HG03097 (cell line): Measurements from ENCODE around the gene BAIAP2L2.

Experiments
- ATAC-seq: cut with Tn5 transposase; IDR thresholded peaks from one replicate; pipeline ENCODE4 v1.9.1; 2021; ENCODE audit not compliant: unreplicated experiment, low FRiP score

Gene BAIAP2L2

DNA sequence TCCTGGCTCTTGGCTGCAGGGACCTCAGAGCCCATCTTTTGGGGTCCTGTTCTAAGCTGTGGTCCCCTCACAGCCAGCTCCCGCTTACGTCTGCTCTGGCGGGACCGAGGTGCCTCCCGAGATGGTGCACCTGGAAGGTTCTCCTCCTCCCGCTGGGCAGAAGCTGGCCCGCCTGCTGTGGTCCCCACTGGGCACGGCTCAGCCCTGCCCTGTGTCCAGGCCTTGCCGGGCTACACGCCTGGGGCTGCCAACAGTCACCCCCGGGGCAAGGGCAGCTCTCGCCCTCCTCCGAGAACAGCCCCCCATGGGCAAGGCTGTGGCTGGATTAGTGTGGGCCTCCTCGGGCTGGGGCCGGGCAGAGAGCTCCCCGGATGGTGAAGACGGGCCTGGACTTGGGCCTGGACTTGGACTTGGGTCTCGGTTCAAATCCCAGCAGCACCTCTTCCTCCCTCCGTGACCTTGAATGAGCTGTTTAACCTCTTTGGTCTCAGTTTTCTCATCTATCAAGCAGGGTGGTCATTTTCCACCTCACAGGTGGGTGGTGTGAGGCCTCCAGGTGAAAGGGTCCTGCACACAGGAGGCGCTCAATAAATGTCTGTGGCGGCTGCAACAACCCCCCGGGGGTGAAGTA is 998 bp downstream of the BAIAP2L2 start:
- ATAC-seq, result no peak

DNA sequence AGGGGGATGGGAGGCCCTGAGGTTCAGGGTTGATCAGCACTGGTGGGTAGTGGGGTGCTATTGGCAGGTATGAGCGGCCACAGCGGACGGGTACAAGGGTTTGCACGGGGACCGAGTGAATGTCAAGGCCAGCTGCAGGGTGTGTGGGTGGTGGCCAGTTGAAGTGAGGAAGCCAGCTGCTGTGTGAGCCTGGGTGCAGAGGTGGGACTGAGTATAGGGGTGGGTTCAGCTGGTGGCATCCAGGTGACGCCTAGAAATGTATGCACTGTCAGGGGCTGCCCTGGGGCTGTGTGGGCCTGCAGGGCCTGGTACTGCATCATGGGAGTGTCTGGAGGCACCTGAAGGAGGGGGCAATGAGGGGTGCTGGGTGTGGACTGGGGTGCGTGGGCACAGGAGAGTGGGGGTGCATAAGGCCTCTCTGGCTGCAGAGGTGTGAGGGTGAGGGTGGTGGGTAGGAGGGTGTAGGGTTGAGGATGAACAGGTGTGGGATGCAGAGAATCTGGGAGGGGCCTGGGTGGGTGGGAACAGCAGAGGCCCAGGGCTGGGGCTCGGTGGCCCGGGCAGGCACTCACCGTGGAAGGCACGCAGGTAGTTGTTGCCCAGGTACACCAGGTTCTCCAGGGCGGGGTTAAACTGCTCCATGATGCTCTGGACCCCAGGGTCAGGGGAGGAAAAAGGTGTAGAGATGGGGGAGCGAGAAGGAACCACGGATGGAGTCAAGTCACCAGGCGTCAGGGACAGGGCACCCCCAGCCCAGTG is 1.7 kb downstream of the BAIAP2L2 start:
- no peak for ATAC-seq

DNA sequence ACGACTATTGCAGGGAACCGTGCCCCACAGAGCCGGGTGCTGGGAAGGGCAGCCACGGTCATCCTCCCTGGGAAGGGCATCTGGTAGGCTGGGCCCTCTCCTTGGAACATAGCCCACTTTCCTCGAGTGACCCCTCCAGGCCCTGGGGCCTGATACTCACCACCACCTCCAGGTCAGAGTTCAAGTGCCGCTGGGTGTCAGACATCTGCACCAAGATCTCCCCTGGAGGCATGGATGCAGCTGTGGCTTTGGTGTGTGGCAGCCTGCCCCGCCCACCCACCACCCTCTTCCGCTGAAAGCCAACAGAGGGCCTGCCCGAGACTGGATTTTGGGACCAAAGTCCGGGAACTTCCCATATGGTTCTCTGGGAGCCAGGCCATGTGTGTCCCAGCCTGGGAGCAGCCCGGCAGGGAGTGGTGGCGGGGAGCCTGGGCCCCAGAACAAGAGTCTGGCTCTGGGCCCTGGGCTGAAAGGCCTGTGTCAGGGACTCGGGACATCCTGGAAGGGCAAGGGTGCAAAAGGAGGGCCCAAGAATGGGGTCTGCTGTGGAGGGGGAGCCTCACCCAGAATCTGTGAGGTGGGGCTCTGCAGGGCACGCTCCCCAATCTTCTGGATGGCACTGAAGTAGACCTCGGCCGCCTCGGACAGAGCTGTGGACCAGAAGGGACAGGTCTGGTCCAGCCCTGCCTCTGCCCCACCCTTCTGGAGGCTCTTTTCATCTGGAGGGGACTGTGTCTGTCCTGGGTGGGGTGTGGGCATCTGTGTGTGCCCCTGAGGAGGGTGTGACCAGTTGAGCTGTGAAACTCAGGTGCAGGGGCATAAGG is 2.6 kb downstream of the BAIAP2L2 start:
- ATAC-seq, result no peak

DNA sequence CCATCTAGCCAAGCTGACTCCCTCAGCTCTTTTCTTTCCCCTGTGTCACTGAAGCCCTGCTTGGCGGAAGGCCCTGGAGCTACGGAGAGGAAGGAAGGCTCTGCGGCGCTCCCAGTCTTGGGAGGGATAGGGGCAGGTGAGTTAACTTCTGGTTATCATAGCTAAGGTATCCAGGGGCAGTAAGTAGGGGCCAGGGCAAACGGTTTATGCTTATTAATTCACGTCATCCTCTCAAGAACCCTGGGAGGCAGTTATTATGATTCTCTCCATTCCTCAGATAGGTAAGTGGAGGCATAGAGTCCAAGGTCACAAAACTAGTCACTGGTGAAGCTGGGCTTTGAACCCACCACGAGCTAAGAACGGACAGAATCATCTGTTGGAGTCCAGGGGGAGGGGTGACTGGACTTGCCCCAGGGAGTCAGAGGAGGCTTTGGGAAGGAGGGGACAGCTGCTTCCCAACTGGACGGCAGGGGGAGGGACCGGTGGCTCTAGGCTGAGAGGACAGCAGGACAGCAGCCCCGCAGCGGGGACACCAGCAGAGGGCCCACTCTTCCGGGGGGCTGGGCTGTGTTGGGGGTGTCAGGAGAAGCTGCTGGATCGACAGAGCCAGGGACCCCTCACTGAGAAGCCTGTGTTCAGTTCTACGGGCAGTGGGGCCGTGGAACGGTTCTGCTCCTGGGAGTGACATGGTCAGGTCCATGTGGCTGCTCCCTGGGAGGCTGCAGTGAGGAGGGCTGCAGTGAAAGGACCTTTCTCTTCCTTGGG is 3.5 kb downstream of the BAIAP2L2 start:
- no peak for ATAC-seq

DNA sequence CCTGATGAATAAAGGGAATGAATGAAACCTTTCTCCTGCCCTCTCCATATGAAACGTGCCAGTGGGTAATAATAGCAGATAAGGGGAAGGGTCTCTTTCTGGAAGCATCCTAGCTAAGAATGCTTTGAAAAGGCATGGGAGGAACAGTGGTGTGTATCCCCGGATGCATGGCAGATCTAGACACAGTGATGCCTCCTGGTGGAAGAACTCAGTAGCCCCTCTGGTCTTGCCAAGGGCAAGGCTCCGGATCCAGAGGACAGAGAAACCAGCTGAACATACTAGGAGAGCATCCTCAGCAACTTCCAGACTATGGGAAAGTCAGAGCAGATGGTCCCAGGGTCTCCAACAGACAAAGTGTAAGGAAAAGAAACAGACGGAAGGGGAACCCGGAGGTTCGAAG is 6.4 kb downstream of the BAIAP2L2 start:
- ATAC-seq, result no peak

DNA sequence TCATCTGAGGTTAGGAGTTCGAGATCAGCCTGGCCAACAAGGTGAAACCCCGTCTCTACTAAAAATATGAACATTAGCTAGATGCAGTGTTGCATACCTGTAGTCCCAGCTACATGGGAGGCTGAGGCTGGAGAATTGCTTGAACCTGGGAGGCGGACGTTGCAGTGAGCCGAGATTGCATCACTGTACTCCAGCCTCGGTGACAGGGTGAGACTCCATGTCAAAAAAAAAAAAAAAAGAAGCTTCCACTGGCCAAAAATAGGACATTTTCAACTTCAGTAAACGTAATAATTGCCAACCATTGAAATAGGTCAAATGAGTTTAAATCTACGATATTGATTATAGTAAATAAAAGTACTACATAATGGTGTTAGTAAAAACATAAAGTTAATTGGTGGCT is 6.8 kb downstream of the BAIAP2L2 start:
- ATAC-seq, result no peak

DNA sequence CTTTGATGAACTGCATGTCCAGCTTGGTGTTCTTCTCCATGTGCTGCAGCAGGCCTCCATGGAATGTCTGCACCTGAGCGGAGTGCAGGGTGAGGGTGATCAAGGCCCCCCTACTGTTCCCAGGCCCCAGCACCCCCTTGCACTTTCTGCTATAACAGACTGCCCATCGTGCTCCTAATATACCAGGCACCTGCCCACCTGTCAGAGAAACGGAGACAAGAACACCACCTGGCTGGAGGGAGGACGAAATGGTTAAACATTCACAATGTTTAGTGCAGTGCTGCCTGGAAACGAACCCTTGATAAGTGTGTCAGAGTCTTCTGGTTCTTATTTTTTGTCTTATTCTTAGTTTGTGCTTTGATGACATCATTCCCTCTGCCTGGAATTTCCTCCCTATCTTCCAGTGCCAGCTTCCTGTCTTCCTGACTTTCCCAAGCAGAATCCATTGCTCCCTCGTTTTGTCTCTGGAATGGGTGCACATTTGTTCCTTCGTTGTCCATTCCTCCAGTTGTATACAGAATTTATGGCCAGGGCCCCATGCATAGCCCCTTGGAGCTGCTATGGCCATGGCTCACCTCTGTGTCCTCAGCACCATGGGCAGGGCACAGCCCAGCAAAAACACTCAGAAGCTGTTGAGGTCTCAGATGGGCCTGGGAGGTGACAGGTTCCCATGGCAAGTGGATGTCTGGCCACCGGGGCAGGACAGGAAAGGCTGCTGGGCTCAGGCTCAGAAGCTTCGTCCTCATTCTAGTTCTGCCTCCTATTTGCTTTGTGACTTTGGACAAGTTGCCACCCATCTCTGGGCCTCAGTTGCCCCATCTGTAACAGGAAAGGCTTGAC is 11.9 kb downstream of the BAIAP2L2 start:
- no peak for ATAC-seq

DNA sequence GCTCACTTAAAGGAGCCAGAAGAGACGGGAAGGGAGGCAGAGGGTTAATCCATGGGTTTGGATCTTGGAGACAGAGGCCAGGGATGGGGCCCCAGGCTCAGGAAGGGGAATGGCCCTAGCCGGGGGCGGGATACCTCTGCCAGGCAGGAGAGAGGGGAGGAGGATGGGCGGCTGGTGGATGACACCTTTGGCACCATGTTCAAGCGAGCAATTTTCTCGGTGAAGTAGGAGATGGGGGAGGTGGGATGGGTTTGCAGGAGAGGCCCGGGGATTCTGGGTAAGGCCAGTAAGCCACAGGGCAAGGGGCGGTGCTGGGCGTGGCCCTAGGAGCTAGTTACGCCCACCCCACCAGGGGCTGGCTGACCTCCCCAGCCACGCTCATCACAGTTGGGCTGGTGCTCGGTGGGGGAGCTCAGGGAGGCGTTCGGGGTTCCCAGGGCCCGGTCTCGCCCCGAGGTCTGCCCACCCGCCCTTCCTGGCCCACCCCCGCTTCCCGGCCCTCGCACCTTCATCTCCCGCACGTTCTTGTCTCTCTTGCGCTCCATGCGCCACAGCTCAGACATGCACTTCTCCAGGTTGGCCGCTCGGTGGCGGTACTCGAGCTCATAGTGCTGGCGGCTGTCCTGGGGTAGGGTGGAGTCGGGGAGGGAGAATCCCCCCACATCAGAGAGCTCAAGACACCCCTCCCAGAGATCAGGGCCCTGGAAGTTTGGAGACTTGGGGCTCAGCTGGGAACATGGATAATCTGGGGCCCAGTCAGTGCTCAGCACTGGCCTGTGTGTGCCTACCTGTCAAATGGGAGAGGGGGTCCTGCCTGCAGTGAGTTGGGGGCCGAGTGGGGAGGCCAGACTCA is 12.7 kb downstream of the BAIAP2L2 start:
- ATAC-seq, result no peak

DNA sequence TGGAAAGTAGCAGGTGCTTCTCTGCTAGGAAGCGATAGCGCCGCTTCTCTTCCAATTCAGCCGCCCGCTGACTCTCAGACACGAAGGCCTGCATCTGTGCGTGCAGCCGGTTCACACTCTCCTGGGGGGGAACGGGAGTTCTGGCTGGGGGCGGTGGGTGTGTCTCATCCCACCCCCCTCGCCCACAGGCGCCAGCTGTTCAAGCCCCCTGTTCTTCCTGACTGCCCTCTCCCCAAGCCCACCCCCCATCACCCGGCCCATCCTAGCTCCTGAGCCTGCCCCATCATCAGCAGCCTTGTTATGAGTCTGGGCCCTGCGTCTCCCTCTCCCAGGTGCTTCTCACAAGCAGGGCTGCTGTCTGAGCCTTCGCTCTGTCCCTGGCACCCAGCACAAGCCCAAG is 13.4 kb downstream of the BAIAP2L2 start:
- ATAC-seq, result no peak

DNA sequence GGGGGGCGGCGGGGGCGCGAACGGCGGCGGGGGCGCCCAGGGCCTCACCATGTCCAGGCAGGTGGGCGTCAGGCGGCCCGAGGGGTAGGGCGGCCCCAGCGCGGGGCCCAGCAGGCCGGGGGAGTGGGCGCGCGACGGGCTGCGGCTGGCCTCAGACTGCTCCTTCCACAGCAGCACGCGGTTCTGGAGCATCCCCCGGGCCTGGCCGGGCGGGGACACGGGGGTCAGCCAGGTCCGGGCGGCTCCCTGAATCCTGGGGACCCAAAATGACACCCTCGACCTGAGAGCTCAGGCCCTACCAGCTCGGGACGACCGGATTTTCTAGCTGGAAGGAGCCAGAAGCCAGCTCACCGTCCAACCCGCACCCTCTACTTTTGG is 21.0 kb downstream of the BAIAP2L2 start:
- ATAC-seq, result no peak

DNA sequence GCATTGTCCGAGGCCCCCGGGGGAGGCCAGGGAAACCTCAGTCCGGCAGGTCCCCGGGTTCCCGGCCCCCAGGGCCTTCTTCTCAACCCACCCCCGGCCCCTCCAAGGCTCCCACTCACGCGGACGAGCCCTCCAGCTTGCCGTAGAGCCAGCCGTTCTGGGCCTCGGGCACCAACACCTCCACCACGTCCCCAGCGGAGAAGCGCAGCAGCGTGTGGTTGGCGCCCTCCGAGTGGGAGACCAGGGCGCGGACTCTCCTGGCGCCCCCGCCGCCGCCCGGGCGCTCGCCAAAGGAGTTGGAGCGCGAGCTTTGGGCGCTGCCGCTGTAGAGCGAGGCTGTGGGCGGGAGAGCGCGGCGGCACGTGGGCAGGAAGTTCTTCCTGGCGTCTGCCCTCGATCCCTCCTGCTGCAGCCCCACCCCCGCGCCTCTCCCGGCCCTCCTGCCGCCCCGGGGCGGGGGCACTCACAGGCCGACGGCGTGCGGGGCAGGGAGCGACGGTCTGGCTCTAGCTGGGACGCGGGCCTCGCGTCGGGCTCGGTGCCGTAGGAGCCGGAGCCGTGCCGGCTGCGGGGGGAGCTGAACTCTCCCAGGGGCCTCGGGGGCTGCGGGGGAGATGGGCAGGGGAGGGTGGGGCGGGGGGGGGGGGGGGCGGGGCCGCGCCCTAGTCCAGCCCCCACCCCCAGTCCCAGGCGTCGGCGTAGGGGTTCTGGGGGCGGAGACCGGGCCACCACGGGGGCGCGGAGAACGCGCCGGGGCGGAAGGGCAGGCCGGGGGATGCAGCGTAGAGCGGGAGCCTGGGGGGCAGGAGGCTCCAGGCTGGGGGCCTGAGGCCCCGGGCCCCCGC is 21.6 kb downstream of the BAIAP2L2 start:
- no peak for ATAC-seq

DNA sequence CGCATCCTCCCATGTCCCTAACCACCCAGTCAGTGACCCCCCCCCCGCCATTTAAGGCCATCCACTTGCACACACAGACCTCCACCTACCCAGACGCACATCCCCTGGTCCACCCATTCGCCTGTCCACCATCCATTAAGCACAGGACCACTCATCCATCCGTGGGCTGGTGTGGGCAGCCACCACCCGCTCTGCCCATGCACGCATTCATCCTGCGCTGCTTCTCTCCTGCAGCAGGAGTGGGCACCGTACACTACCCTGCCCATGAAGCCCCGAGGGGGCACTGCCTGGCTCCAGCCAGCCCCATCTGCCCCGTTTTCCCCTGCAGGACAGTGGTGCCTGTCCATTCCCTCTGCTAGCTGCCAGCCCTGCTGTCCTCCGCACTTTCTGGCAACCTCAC is 22.6 kb downstream of the BAIAP2L2 start:
- no peak for ATAC-seq

DNA sequence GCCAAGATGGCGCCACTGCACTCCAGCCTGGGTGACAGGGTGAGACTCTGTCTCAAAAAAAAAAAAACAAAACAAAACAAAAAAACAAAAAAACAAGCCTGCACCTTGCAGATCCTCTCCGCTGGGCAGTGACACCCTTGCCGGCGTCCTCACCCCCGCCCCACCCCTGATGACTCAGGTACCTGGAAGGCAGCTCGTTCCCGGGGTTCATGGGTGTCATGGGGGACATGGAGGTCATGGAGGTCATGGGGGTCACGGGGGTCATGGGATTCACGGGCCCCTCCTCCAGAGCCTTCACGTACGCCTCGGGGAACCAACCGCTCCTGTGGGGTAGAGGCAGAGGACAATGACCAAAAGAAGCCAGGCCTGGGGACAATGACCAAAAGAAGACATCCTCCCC is 23.5 kb downstream of the BAIAP2L2 start:
- ATAC-seq, result no peak

DNA sequence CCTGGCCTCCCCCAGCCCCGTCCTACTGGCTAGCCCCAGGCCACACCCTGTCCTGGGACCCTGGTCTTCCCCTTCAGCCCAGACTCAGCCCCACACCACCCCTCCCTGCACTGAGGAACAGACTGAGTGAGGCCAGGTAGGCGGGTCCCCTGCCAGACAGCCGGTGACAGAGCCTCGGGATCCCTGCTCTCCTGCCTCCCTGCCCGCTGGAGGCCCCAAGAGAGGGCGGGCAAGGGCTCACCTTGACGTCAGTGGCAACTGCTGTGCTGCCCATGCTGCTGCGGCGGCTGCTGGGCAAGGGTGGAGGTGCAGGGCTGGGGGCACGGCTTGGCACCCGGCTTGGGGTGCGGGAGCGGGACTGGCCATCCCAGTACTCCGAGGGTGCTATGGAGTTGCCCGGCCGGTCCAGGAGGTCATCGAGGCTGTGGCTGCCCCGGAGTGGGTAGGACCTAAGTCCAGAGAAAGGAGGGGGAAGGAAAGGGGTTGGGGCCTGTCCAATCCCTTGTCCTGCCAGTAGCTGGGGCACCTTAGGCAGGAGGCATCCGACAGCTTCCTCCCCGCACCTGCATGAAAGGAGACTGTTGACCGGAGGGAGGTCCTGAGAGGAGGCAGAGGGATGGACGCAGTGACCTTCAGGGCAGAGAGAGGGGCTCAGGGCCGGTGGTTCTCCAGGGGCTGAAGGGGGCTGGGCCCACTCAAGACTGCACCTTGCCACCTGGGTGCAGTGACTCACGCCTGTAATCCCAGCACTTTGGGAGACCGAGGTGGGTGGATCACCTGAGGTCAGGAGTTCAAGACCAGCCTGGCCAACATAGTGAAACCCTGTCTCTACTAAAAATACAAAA is 24.3 kb downstream of the BAIAP2L2 start:
- no peak for ATAC-seq

DNA sequence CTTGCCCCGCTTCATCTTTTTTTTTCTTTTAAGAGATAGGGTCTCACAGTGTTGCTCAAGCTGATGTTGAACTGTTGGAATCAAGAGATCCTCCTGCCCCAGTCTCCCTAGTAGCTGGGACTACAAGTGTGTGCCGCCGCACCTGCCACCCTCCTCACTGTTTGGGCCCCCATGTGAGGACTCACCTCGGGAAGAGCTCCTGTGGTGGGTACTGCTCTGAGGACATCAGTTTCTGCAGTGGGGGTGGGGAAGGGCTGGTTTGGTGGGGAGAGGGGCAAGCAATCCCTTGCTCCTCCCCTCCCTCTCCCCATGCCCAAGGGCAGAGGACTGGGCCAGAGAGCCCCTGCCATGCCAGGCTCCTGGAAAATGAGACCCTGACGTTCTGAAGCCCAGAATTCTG is 25.0 kb downstream of the BAIAP2L2 start:
- ATAC-seq, result no peak

DNA sequence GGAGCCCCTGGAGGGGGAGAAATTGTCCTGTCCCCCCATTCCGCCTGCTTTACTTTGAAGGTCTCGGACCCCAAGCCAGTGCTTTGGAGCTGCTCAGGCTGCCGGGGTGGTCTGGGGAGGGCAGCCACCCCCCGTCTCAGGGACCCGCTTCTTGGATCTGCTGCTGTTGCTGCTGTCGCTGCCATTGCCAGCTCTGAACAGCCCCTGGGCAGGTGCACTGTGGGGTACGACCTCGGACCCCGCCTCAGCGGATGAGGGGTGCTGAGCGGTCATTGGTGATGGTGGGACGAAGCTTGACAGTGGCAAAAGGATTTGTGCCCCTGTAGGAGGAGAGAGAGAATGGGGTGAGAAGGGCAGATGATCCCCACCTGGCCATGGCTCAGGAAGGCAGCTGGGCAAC is 25.4 kb downstream of the BAIAP2L2 start:
- no peak for ATAC-seq

DNA sequence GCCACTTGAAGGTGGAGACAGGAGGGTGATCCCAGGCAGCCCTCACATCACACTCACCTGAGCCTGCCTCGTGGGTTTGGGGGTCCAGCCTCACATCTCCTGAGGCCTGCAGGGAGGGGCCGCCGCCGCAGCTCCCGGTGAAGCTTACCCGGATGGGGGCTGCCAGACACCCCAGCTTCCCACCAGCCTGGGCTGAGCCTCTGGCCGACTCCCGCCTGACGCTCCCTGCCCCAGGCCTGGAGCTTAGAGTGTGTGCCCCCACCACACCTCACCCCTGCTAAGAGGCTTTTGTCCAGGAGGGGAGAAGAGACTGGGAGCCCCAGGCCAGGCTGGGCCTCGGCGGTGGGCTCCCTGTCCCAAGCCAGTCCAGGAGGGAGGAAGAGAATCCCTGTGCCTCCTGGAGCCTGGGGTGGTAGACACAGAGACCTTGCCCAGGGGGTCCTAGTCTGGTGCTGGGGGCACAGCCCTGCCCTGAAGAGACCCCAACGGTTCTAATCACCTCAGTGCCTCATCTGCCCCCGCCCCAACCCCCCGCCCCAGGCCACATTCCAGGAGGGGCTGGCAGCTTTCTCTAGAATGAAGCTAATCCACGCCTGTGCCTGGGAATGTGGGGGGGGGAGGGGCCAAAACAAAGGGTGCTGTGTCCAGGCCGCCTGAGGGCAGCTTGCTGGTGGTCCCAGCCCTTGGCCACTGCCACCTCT is 26.4 kb downstream of the BAIAP2L2 start, which contains the start of gene SLC16A8:
Gene SLC16A8, minus strand, starts transcription at position 254 of the 701 bp plus-strand sequence. CDS start 1,311 bp downstream, outside the sequence.
- no peak for ATAC-seq
